Measurements from ENCODE around the gene SELENOO.

The SELENOO gene

GRCh38 chr22:50255607-50256006 lies 54.8 kb downstream of the SELENOO start:
- no peaks in the 10 kb centered on the region for H3K9me3 ChIP-seq (ENCODE audit: control insufficient read depth in 1 of 2, low read length in 2 of 2)
- no peak overlapping the region for H3K4me3 ChIP-seq (ENCODE audit: low read depth in 1 of 2, low read length in 2 of 2)
- no peak overlapping the region for H3K9ac ChIP-seq (ENCODE audit: low read depth in 1 of 2, low read length in 2 of 2)
- H3K27ac ChIP-seq (ENCODE audit: low read depth, low read length): no peak overlapping the region
- peaks cover 3 to 12% of the 10 kb centered on the region in 2 donors for H3K27me3 ChIP-seq (ENCODE audit: control insufficient read depth in 1 of 2, insufficient read depth in 2 of 2, low read length in 2 of 2)
- H3K36me3 ChIP-seq (ENCODE audit: control insufficient read depth in 1 of 2, insufficient read depth in 2 of 2, low read length in 2 of 2): no peaks in the 10 kb centered on the region
- peaks cover 10 to 12% of the 10 kb centered on the region in 2 donors for H3K4me1 ChIP-seq (ENCODE audit: control insufficient read depth in 1 of 2, insufficient read depth in 2 of 2, low read length in 2 of 2)

GRCh38 chr22:50256258-50256862 lies 55.5 kb downstream of the SELENOO start:
- H3K9ac ChIP-seq (ENCODE audit: low read depth in 1 of 2, low read length in 2 of 2): no peak overlapping the region
- H3K4me3 ChIP-seq (ENCODE audit: low read depth in 1 of 2, low read length in 2 of 2): no peak overlapping the region
- H3K4me1 ChIP-seq (ENCODE audit: control insufficient read depth in 1 of 2, insufficient read depth in 2 of 2, low read length in 2 of 2): peaks cover 11 to 12% of the 10 kb centered on the region in 2 donors
- no peak overlapping the region for H3K27ac ChIP-seq (ENCODE audit: low read depth, low read length)
- no peaks in the 10 kb centered on the region for H3K36me3 ChIP-seq (ENCODE audit: control insufficient read depth in 1 of 2, insufficient read depth in 2 of 2, low read length in 2 of 2)
- H3K27me3 ChIP-seq (ENCODE audit: control insufficient read depth in 1 of 2, insufficient read depth in 2 of 2, low read length in 2 of 2): peaks cover 6 to 15% of the 10 kb centered on the region in 2 donors
- no peaks in the 10 kb centered on the region for H3K9me3 ChIP-seq (ENCODE audit: control insufficient read depth in 1 of 2, low read length in 2 of 2)

GRCh38 chr22:50257041-50257440 lies 56.2 kb downstream of the SELENOO start:
- Histone ChIP-seq H3K27me3 (ENCODE audit: control insufficient read depth in 1 of 2, insufficient read depth in 2 of 2, low read length in 2 of 2) (peaks cover 7 to 16% of the 10 kb centered on the region in 2 donors), H3K4me3 (ENCODE audit: low read depth in 1 of 2, low read length in 2 of 2) (no peak overlapping the region), H3K9me3 (ENCODE audit: control insufficient read depth in 1 of 2, low read length in 2 of 2) (no peaks in the 10 kb centered on the region), H3K4me1 (ENCODE audit: control insufficient read depth in 1 of 2, insufficient read depth in 2 of 2, low read length in 2 of 2) (peaks cover 5 to 8% of the 10 kb centered on the region in 2 donors), H3K9ac (ENCODE audit: low read depth in 1 of 2, low read length in 2 of 2) (no peak overlapping the region), H3K27ac (ENCODE audit: low read depth, low read length) (no peak overlapping the region), H3K36me3 (ENCODE audit: control insufficient read depth in 1 of 2, insufficient read depth in 2 of 2, low read length in 2 of 2) (no peaks in the 10 kb centered on the region)

- Histone ChIP-seq H3K36me3 (ENCODE audit: control insufficient read depth in 1 of 2, insufficient read depth in 2 of 2, low read length in 2 of 2) (no peaks in the 10 kb centered on the region), H3K9me3 (ENCODE audit: control insufficient read depth in 1 of 2, low read length in 2 of 2) (no peaks in the 10 kb centered on the region), H3K27ac (ENCODE audit: low read depth, low read length) (no peak overlapping the region), H3K4me1 (ENCODE audit: control insufficient read depth in 1 of 2, insufficient read depth in 2 of 2, low read length in 2 of 2) (peaks cover 8% of the 10 kb centered on the region in 2 donors), H3K9ac (ENCODE audit: low read depth in 1 of 2, low read length in 2 of 2) (no peak overlapping the region), H3K4me3 (ENCODE audit: low read depth in 1 of 2, low read length in 2 of 2) (no peak overlapping the region), H3K27me3 (ENCODE audit: control insufficient read depth in 1 of 2, insufficient read depth in 2 of 2, low read length in 2 of 2) (peaks cover 14 to 22% of the 10 kb centered on the region in 2 donors)
These were observed 56.9 kb downstream of the SELENOO start for GRCh38 chr22:50257451-50258360.

- peaks cover 21 to 28% of the 10 kb centered on the region in 2 donors for H3K27me3 ChIP-seq (ENCODE audit: control insufficient read depth in 1 of 2, insufficient read depth in 2 of 2, low read length in 2 of 2)
- H3K4me1 ChIP-seq (ENCODE audit: control insufficient read depth in 1 of 2, insufficient read depth in 2 of 2, low read length in 2 of 2): peaks cover 8% of the 10 kb centered on the region in 2 donors
- no peak overlapping the region for H3K27ac ChIP-seq (ENCODE audit: low read depth, low read length)
- no peak overlapping the region for H3K4me3 ChIP-seq (ENCODE audit: low read depth in 1 of 2, low read length in 2 of 2)
- no peaks in the 10 kb centered on the region for H3K9me3 ChIP-seq (ENCODE audit: control insufficient read depth in 1 of 2, low read length in 2 of 2)
- H3K9ac ChIP-seq (ENCODE audit: low read depth in 1 of 2, low read length in 2 of 2): no peak overlapping the region
- no peaks in the 10 kb centered on the region for H3K36me3 ChIP-seq (ENCODE audit: control insufficient read depth in 1 of 2, insufficient read depth in 2 of 2, low read length in 2 of 2)
These were observed 57.8 kb downstream of the SELENOO start for GRCh38 chr22:50258361-50259292.

GRCh38 chr22:50259302-50259701 lies 58.5 kb downstream of the SELENOO start:
- no peak overlapping the region for H3K27ac ChIP-seq (ENCODE audit: low read depth, low read length)

GRCh38 chr22:50260434-50260800 lies 59.6 kb downstream of the SELENOO start:
- Histone ChIP-seq H3K27me3 (ENCODE audit: control insufficient read depth in 1 of 2, insufficient read depth in 2 of 2, low read length in 2 of 2) (peaks cover 21 to 28% of the 10 kb centered on the region in 2 donors), H3K27ac (ENCODE audit: low read depth, low read length) (no peak overlapping the region), H3K9ac (ENCODE audit: low read depth in 1 of 2, low read length in 2 of 2) (no peak overlapping the region)

More at GRCh38 chr22:50259302-50259701, 58.5 kb downstream of the SELENOO start:
- Histone ChIP-seq H3K4me1 (ENCODE audit: control insufficient read depth in 1 of 2, insufficient read depth in 2 of 2, low read length in 2 of 2) (peaks cover 8% of the 10 kb centered on the region in 2 donors), H3K4me3 (ENCODE audit: low read depth in 1 of 2, low read length in 2 of 2) (no peak overlapping the region), H3K9me3 (ENCODE audit: control insufficient read depth in 1 of 2, low read length in 2 of 2) (no peaks in the 10 kb centered on the region), H3K27me3 (ENCODE audit: control insufficient read depth in 1 of 2, insufficient read depth in 2 of 2, low read length in 2 of 2) (peaks cover 21 to 28% of the 10 kb centered on the region in 2 donors), H3K36me3 (ENCODE audit: control insufficient read depth in 1 of 2, insufficient read depth in 2 of 2, low read length in 2 of 2) (no peaks in the 10 kb centered on the region), H3K9ac (ENCODE audit: low read depth in 1 of 2, low read length in 2 of 2) (no peak overlapping the region)

GRCh38 chr22:50260801-50261614 lies 60.2 kb downstream of the SELENOO start:
- H3K9ac ChIP-seq (ENCODE audit: low read depth in 1 of 2, low read length in 2 of 2): no peak overlapping the region
- H3K36me3 ChIP-seq (ENCODE audit: control insufficient read depth in 1 of 2, insufficient read depth in 2 of 2, low read length in 2 of 2): no peaks in the 10 kb centered on the region
- no peaks in the 10 kb centered on the region for H3K9me3 ChIP-seq (ENCODE audit: control insufficient read depth in 1 of 2, low read length in 2 of 2)
- no peak overlapping the region for H3K27ac ChIP-seq (ENCODE audit: low read depth, low read length)
- peak overlapping the region in 1 of 2 donors; percentile 45 for H3K4me3 ChIP-seq (ENCODE audit: low read depth in 1 of 2, low read length in 2 of 2)
- peaks cover 21 to 28% of the 10 kb centered on the region in 2 donors for H3K27me3 ChIP-seq (ENCODE audit: control insufficient read depth in 1 of 2, insufficient read depth in 2 of 2, low read length in 2 of 2)
- H3K4me1 ChIP-seq (ENCODE audit: control insufficient read depth in 1 of 2, insufficient read depth in 2 of 2, low read length in 2 of 2): peaks cover 8% of the 10 kb centered on the region in 2 donors

More at GRCh38 chr22:50260434-50260800, 59.6 kb downstream of the SELENOO start:
- Histone ChIP-seq H3K4me3 (ENCODE audit: low read depth in 1 of 2, low read length in 2 of 2) (no peak overlapping the region), H3K4me1 (ENCODE audit: control insufficient read depth in 1 of 2, insufficient read depth in 2 of 2, low read length in 2 of 2) (peaks cover 8% of the 10 kb centered on the region in 2 donors), H3K9me3 (ENCODE audit: control insufficient read depth in 1 of 2, low read length in 2 of 2) (no peaks in the 10 kb centered on the region), H3K36me3 (ENCODE audit: control insufficient read depth in 1 of 2, insufficient read depth in 2 of 2, low read length in 2 of 2) (no peaks in the 10 kb centered on the region)

All from duodenal mucosa (tissue), 2 donors.